Measurements from ENCODE around the gene MYH2. TPM values are rescaled to one million over a fixed set of nuclear protein-coding genes. Genes with fewer than 3 reads are reported as not detected.

MYH2 gene
- not detected in 2 replicates for total RNA-seq

GRCh38 chr17:10549096-10549842 is at the start of gene MYH2:
MYH2 (minus strand) TSS chr17:10549658; CDS start chr17:10547920, 1,738 bp downstream.

GRCh38 chr17:10518271-10519037 is 31.0 kb downstream of the MYH2 start, which contains the start of gene MYH1:
MYH1 (minus strand) TSS chr17:10518542; CDS start chr17:10516642, 1,900 bp downstream.

Other genes starting within 250 kb of the MYH2 start
- not detected in 2 replicates for gene MYH13, start 176.7 kb downstream of the MYH2 start, total RNA-seq
- gene MYH8, start 127.7 kb downstream of the MYH2 start, total RNA-seq: not detected in 2 replicates
- not detected in 2 replicates for gene MYH4, start 80.1 kb downstream of the MYH2 start, total RNA-seq
- not detected in 2 replicates for gene MYH1, start 31.1 kb downstream of the MYH2 start, total RNA-seq
- under 0.01 and 0.50 TPM in 2 replicates for gene MYH3, start 107.7 kb upstream of the MYH2 start, total RNA-seq
- 23.1 and 26.7 TPM in 2 replicates for gene SCO1, start 147.9 kb upstream of the MYH2 start, total RNA-seq
- 9.7 and 10.4 TPM in 2 replicates for gene ADPRM, start 147.9 kb upstream of the MYH2 start, total RNA-seq
- gene TMEM220, start 180.4 kb upstream of the MYH2 start, total RNA-seq: 1.1 and 2.0 TPM in 2 replicates

Data from thoracic aorta endothelial cell (primary cell).